Thyroid gland (tissue), 4 donors: ENCODE results near the gene APOL4.

Experiments
- POLR2A ChIP-seq, 2 donors: fragments of 450-650 bp; IDR thresholded peaks; one replicate each; pipeline ENCODE4 v1.6.1; 2017; ENCODE audit warnings: antibody characterized with exemption in 2 of 2, mild to moderate bottlenecking in 2 of 2, moderate library complexity in 1 of 2
- TF ChIP-seq, protein P1 (sequence below), 6 experiments: fragments of 200-600 bp in 3 of 6; fragments of 450-650 bp in 3 of 6; sonication (generic) in 3 of 6; IDR thresholded peaks; one replicate each; pipeline ENCODE4 v1.5.1; 2016 to 2019; ENCODE audit warnings: antibody characterized with exemption in 6 of 6, mild to moderate bottlenecking in 2 of 6, inconsistent platforms in 1 of 6, moderate library complexity in 1 of 6

DNA sequence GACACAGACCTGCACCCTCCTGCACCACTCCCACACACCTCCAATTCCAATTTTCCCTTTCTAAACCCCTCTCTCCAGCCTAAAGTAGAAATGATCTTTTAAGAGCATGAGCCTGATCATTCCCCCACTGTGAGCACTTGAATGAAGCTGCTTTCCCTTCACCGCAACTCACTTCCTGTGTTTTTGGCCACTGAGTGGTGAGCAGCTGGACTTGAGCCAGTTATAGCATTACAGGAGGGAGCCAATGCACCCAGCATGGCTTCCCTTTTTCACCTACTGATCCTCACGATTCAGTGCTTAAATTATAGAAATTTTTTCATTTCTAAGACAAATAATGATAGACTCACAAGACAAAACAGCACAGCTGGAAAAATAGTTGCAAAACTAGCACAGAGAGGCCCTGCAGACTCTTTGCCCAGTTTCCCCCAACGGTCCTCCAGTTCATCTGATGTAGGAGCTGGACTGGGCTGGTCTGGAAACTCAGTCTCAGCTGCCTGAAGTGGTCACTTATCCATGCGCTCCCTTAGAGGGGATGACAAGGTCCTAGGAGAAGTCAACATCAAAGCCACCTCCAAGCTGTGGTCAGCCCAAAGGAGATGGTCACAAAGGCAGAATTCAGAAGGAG lies 9.7 kb upstream of the APOL4 start:
- no peak for TF ChIP-seq POLR2A (IDR thresholded peaks at IDR 0.05)
- TF ChIP-seq, protein P1, sequence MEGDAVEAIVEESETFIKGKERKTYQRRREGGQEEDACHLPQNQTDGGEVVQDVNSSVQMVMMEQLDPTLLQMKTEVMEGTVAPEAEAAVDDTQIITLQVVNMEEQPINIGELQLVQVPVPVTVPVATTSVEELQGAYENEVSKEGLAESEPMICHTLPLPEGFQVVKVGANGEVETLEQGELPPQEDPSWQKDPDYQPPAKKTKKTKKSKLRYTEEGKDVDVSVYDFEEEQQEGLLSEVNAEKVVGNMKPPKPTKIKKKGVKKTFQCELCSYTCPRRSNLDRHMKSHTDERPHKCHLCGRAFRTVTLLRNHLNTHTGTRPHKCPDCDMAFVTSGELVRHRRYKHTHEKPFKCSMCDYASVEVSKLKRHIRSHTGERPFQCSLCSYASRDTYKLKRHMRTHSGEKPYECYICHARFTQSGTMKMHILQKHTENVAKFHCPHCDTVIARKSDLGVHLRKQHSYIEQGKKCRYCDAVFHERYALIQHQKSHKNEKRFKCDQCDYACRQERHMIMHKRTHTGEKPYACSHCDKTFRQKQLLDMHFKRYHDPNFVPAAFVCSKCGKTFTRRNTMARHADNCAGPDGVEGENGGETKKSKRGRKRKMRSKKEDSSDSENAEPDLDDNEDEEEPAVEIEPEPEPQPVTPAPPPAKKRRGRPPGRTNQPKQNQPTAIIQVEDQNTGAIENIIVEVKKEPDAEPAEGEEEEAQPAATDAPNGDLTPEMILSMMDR (IDR thresholded peaks at IDR 0.05), result no peak
